SU-DHL-6 (cell line): ENCODE data around the gene MT1A.

Experiments used
- CTCF ChIP-seq: fragments of 200-600 bp; sonication (generic); IDR thresholded peaks from one replicate; pipeline ENCODE4 v1.5.1; 2017; ENCODE audit warnings: antibody characterized with exemption, mild to moderate bottlenecking, low read length, moderate library complexity; ENCODE audit not compliant: insufficient read depth, poor library complexity, severe bottlenecking
- EZH2phosphoT487 ChIP-seq: fragments of 200-600 bp; sonication (generic), shearing (Covaris generic); conservative IDR thresholded peaks from 2 replicates; pipeline ENCODE4 v1.6.1; 2018; ENCODE audit warnings: mild to moderate bottlenecking, antibody characterized with exemption, low read length, moderate library complexity, mixed read lengths

GRCh38 chr16:56607109-56607618 is 31.3 kb upstream of the MT1A start:
- no peak for TF ChIP-seq CTCF
- TF ChIP-seq EZH2phosphoT487: no peak
